Stomach (tissue), 4 donors: ENCODE data around the gene STAT1.

Experiments used
- CTCF ChIP-seq, 7 experiments: fragments of 450-650 bp in 4 of 7; fragments of 200-600 bp in 3 of 7; sonication (generic) in 3 of 7; IDR thresholded peaks; one replicate each; pipeline ENCODE4 v1.5.1; 2016 to 2019; ENCODE audit warnings: antibody characterized with exemption in 7 of 7, control low read depth in 2 of 7, mild to moderate bottlenecking in 1 of 7
- EP300 ChIP-seq: sonication (generic); formaldehyde crosslinking; IDR thresholded peaks from one replicate; pipeline ENCODE4 v1.6.1; 2017; ENCODE audit warnings: antibody characterized with exemption
- POLR2A ChIP-seq, 4 donors: fragments of 450-650 bp; IDR thresholded peaks; one replicate each; pipeline ENCODE4 v1.6.1; 2016; ENCODE audit warnings: antibody characterized with exemption in 4 of 4, control low read depth in 2 of 4, mild to moderate bottlenecking in 1 of 4, moderate library complexity in 1 of 4

DNA sequence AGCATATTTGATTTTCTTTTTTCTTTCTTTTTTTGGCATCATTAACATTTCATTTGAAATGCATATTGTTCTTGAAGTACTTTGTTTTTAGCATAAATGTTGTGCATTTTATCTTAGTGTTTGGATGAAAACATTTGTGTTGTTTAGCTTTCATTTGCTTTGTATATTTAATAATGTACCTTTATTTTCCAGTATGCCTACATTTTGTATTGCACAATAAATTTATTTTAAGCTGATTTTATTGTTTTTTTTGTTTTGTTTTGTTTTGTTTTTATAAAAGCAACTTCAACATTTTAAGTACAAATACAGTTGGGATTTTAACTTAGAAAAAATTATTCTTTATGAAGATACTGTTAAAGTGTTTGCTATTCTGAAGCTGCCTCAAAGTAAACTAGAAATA lies 78.9 kb downstream of the STAT1 start:
- TF ChIP-seq CTCF (IDR thresholded peaks at IDR 0.05) (no peak), EP300 (no peak), POLR2A (IDR thresholded peaks at IDR 0.05) (no peak)
